ENCODE data around the gene PEX12.

The PEX12 gene

GRCh38 chr17:35548208-35548810, 30.1 kb downstream of the PEX12 start:
- TF ChIP-seq OSR1 (CRISPR knock-in tag; IDR thresholded peaks at IDR 0.05), result no peak
- TF ChIP-seq POU6F1 (CRISPR knock-in tag; IDR thresholded peaks at IDR 0.05; ENCODE audit: borderline replicate concordance, low read depth), result no peak
- no peak for TF ChIP-seq ZNF8 (CRISPR knock-in tag; IDR thresholded peaks at IDR 0.05)
- TF ChIP-seq GLIS3 (CRISPR knock-in tag; IDR thresholded peaks at IDR 0.05), result no peak
- TF ChIP-seq CSDC2 (CRISPR knock-in tag; IDR thresholded peaks at IDR 0.05), result no peak
- TF ChIP-seq SNAI2 (CRISPR knock-in tag; IDR thresholded peaks at IDR 0.05), result no peak
- no peak for TF ChIP-seq CREB5 (CRISPR knock-in tag; IDR thresholded peaks at IDR 0.05; ENCODE audit: low read depth)
- TF ChIP-seq ZNF565 (CRISPR knock-in tag; conservative IDR thresholded peaks at IDR 0.05; ENCODE audit: low read depth), result no peak
- TF ChIP-seq TSHZ2 (CRISPR knock-in tag; IDR thresholded peaks at IDR 0.05), result no peak
- TF ChIP-seq PATZ1 (CRISPR knock-in tag; IDR thresholded peaks at IDR 0.05; ENCODE audit: borderline replicate concordance), result no peak
- no peak for TF ChIP-seq TCF4 (CRISPR knock-in tag; IDR thresholded peaks at IDR 0.05; ENCODE audit: borderline replicate concordance)
- TF ChIP-seq ZFP30 (CRISPR knock-in tag; IDR thresholded peaks at IDR 0.05), result no peak
- TF ChIP-seq ARNTL (CRISPR knock-in tag; IDR thresholded peaks at IDR 0.05; ENCODE audit: borderline replicate concordance, low read depth), result no peak
- TF ChIP-seq ZC3H10 (CRISPR knock-in tag; IDR thresholded peaks at IDR 0.05), result no peak
- TF ChIP-seq ZNF70 (CRISPR knock-in tag; IDR thresholded peaks at IDR 0.05), result no peak
- no peak for TF ChIP-seq TOX (CRISPR knock-in tag; IDR thresholded peaks at IDR 0.05; ENCODE audit: borderline replicate concordance)
- no peak for TF ChIP-seq CSRNP3 (CRISPR knock-in tag; IDR thresholded peaks at IDR 0.05)
- TF ChIP-seq ISL1 (CRISPR knock-in tag; IDR thresholded peaks at IDR 0.05), result no peak
- no peak for TF ChIP-seq BACH2 (CRISPR knock-in tag; IDR thresholded peaks at IDR 0.05; ENCODE audit: borderline replicate concordance)
- ATAC-seq, result no peak

GRCh38 chr17:35546487-35546886, 31.9 kb downstream of the PEX12 start:
- no peak for TF ChIP-seq PATZ1 (CRISPR knock-in tag; IDR thresholded peaks at IDR 0.05; ENCODE audit: borderline replicate concordance)
- no peak for TF ChIP-seq GLIS3 (CRISPR knock-in tag; IDR thresholded peaks at IDR 0.05)
- TF ChIP-seq SNAI2 (CRISPR knock-in tag; IDR thresholded peaks at IDR 0.05), result no peak
- TF ChIP-seq ARNTL (CRISPR knock-in tag; IDR thresholded peaks at IDR 0.05; ENCODE audit: borderline replicate concordance, low read depth), result no peak
- no peak for TF ChIP-seq ISL1 (CRISPR knock-in tag; IDR thresholded peaks at IDR 0.05)
- TF ChIP-seq POU6F1 (CRISPR knock-in tag; IDR thresholded peaks at IDR 0.05; ENCODE audit: borderline replicate concordance, low read depth), result no peak
- TF ChIP-seq TOX (CRISPR knock-in tag; IDR thresholded peaks at IDR 0.05; ENCODE audit: borderline replicate concordance), result no peak
- no peak for TF ChIP-seq RARB (CRISPR knock-in tag; IDR thresholded peaks at IDR 0.05)
- TF ChIP-seq ZNF565 (CRISPR knock-in tag; conservative IDR thresholded peaks at IDR 0.05; ENCODE audit: low read depth), result no peak
- TF ChIP-seq ZNF70 (CRISPR knock-in tag; IDR thresholded peaks at IDR 0.05), result no peak
- TF ChIP-seq ZC3H10 (CRISPR knock-in tag; IDR thresholded peaks at IDR 0.05), result no peak
- TF ChIP-seq ZFP3 (CRISPR knock-in tag; IDR thresholded peaks at IDR 0.05), result no peak
- no peak for TF ChIP-seq ESRRG (CRISPR knock-in tag; IDR thresholded peaks at IDR 0.05)

More at GRCh38 chr17:35546487-35546886, 31.9 kb downstream of the PEX12 start:
- no peak for ATAC-seq

Measured in SK-N-SH treated with all-trans-retinoic acid at 6 μM for 48 hours (cell line).